PFSK-1 (cell line): ENCODE measurements around the gene NSG2.

Source experiments
- POLR2AphosphoS5 ChIP-seq: IDR thresholded peaks from 2 replicates; pipeline ENCODE4 v1.6.1; 2012; ENCODE audit warnings: low read depth, mild to moderate bottlenecking, control low read depth, low read length, moderate library complexity
- TAF1 ChIP-seq: IDR thresholded peaks from 2 replicates; pipeline ENCODE4 v1.6.1; 2012; ENCODE audit warnings: low read length, control low read depth, borderline replicate concordance; ENCODE audit not compliant: insufficient read depth
- TF ChIP-seq, protein P1 (sequence below), 2 experiments: IDR thresholded peaks; 2 replicates each; pipeline versions ENCODE4 v1.6.1 to v1.8.0; 2011 to 2012; ENCODE audit warnings: low read depth in 2 of 2, low read length in 2 of 2, control low read depth in 1 of 2, inconsistent platforms in 1 of 2, mild to moderate bottlenecking in 1 of 2, moderate library complexity in 1 of 2; ENCODE audit not compliant: insufficient read depth in 1 of 2

- TF ChIP-seq, protein P1, sequence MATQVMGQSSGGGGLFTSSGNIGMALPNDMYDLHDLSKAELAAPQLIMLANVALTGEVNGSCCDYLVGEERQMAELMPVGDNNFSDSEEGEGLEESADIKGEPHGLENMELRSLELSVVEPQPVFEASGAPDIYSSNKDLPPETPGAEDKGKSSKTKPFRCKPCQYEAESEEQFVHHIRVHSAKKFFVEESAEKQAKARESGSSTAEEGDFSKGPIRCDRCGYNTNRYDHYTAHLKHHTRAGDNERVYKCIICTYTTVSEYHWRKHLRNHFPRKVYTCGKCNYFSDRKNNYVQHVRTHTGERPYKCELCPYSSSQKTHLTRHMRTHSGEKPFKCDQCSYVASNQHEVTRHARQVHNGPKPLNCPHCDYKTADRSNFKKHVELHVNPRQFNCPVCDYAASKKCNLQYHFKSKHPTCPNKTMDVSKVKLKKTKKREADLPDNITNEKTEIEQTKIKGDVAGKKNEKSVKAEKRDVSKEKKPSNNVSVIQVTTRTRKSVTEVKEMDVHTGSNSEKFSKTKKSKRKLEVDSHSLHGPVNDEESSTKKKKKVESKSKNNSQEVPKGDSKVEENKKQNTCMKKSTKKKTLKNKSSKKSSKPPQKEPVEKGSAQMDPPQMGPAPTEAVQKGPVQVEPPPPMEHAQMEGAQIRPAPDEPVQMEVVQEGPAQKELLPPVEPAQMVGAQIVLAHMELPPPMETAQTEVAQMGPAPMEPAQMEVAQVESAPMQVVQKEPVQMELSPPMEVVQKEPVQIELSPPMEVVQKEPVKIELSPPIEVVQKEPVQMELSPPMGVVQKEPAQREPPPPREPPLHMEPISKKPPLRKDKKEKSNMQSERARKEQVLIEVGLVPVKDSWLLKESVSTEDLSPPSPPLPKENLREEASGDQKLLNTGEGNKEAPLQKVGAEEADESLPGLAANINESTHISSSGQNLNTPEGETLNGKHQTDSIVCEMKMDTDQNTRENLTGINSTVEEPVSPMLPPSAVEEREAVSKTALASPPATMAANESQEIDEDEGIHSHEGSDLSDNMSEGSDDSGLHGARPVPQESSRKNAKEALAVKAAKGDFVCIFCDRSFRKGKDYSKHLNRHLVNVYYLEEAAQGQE (IDR thresholded peaks at IDR 0.05; ENCODE audit: insufficient read depth in 1 of 2, low read depth in 2 of 2, low read length in 2 of 2) = no peak
- TF ChIP-seq POLR2AphosphoS5 (peak; percentile 53; the same call in 1 of the 2 replicates), TAF1 (no peak)
Measured at GRCh38 chr5:174083056-174083827, 37.7 kb downstream of the NSG2 start.
